ENCODE results near the gene RPP21.
A peak's percentile ranks its signal among the peaks of the same experiment; 100 is the strongest.

Gene RPP21

GRCh38 chr6:30344868-30345671, at the start of gene RPP21:
Gene RPP21, plus strand, starts transcription at chr6:30345156. Its CDS starts 16 bp downstream, at chr6:30345172.
- DNase-seq: peak; percentile 94
- peak; percentile 98 for ATAC-seq

GRCh38 chr6:30295837-30296236, 49.1 kb upstream of the RPP21 start:
- ATAC-seq (no peak), DNase-seq (no peak)

- ATAC-seq: peak; percentile 59
Measured at GRCh38 chr6:30304002-30304401, 41.0 kb upstream of the RPP21 start.

GRCh38 chr6:30311101-30311500, 33.9 kb upstream of the RPP21 start:
- ATAC-seq (no peak), DNase-seq (no peak)

More at GRCh38 chr6:30304002-30304401, 41.0 kb upstream of the RPP21 start:
- no peak for DNase-seq

GRCh38 chr6:30311671-30312070, 33.3 kb upstream of the RPP21 start:
- DNase-seq: no peak

GRCh38 chr6:30312266-30312665, 32.7 kb upstream of the RPP21 start:
- DNase-seq: no peak
- no peak for ATAC-seq

More at GRCh38 chr6:30311671-30312070, 33.3 kb upstream of the RPP21 start:
- no peak for ATAC-seq

GRCh38 chr6:30312676-30313321, 32.2 kb upstream of the RPP21 start:
- DNase-seq (no peak), ATAC-seq (no peak)

- DNase-seq (no peak), ATAC-seq (no peak)
Measured at GRCh38 chr6:30315156-30315555, 29.8 kb upstream of the RPP21 start.

GRCh38 chr6:30317913-30318589, 26.9 kb upstream of the RPP21 start:
- ATAC-seq: no peak

GRCh38 chr6:30319146-30319835, 25.7 kb upstream of the RPP21 start:
- DNase-seq: no peak
- no peak for ATAC-seq

More at GRCh38 chr6:30317913-30318589, 26.9 kb upstream of the RPP21 start:
- DNase-seq: no peak

GRCh38 chr6:30321692-30322388, 23.1 kb upstream of the RPP21 start:
- DNase-seq (no peak), ATAC-seq (no peak)

GRCh38 chr6:30322527-30323501, 22.1 kb upstream of the RPP21 start:
- DNase-seq (no peak), ATAC-seq (no peak)

- no peak for ATAC-seq
- no peak for DNase-seq
Measured at GRCh38 chr6:30323806-30324205, 21.1 kb upstream of the RPP21 start.

GRCh38 chr6:30325150-30325872, 19.6 kb upstream of the RPP21 start:
- DNase-seq (peak; percentile 86), ATAC-seq (no peak)

GRCh38 chr6:30325873-30326525, 19.0 kb upstream of the RPP21 start:
- ATAC-seq (peak; percentile 85), DNase-seq (peak; percentile 81)

GRCh38 chr6:30326526-30327231, 18.3 kb upstream of the RPP21 start, which contains the start of gene TRIM39:
Gene TRIM39, plus strand, starts transcription at chr6:30326927. Its CDS starts 2,391 bp downstream, at chr6:30329318.
- peak; percentile 58 for ATAC-seq

GRCh38 chr6:30327232-30327746, 17.7 kb upstream of the RPP21 start:
- ATAC-seq (no peak), DNase-seq (no peak)

More at GRCh38 chr6:30326526-30327231, 18.3 kb upstream of the RPP21 start, which contains the start of gene TRIM39:
- peak; percentile 89 for DNase-seq

- DNase-seq (no peak), ATAC-seq (no peak)
Measured at GRCh38 chr6:30328397-30328796, 16.6 kb upstream of the RPP21 start.
